T-helper 1 cell treated with Interleukin-12 subunit alpha and Interleukin-12 subunit beta and Interleukin-4 antibody, amounts not matched to agents 30 μg/mL and 1 μg/mL, for 36 hours (primary cell): ENCODE data around the gene ERCC6L2.
A peak's percentile ranks its signal among the peaks of the same experiment; 100 is the strongest.

Source experiments
- H3K27ac Mint-ChIP-seq: one replicate; pipeline ENCODE4 v1.8.0; 2021; ENCODE audit warnings: mild to moderate bottlenecking, mixed read lengths
- H3K27me3 Mint-ChIP-seq: one replicate; pipeline ENCODE4 v1.8.0; 2021; ENCODE audit warnings: low read depth, mixed read lengths
- H3K36me3 Mint-ChIP-seq: one replicate; pipeline ENCODE4 v1.8.0; 2021; ENCODE audit warnings: low read depth, mixed read lengths
- H3K4me1 Mint-ChIP-seq: one replicate; pipeline ENCODE4 v1.8.0; 2021; ENCODE audit warnings: low read depth, mixed read lengths
- H3K4me3 Mint-ChIP-seq: one replicate; pipeline ENCODE4 v1.8.0; 2021; ENCODE audit warnings: mild to moderate bottlenecking, moderate library complexity, mixed read lengths
- H3K9me3 Mint-ChIP-seq: one replicate; pipeline ENCODE4 v1.8.0; 2021; ENCODE audit warnings: mixed read lengths

Gene ERCC6L2

DNA sequence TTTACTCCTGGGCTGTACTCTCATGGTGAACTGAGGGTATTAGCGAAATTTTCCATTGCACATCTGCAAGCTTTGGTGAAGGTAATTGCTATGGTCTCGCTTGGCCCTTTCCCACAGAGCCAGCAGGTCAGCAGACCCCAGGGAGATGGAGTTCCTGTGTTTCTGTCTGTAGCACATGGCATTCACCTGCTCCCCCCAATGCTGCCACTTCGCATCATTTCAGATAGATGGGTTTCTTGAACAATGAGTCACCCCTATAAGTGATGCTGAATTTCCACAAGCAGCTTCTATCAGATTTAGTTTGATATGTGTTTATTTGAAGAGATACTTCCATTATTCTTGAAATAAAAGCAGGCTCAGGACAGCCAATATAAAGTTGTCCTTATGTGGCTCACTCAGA lies 117.8 kb downstream of the ERCC6L2 start:
- Mint-ChIP-seq H3K27me3 (no peaks in the 10 kb centered on the region), H3K27ac (no peak overlapping the region), H3K9me3 (peaks cover under 1% of the 10 kb centered on the region), H3K4me3 (no peak overlapping the region), H3K36me3 (peaks cover 29% of the 10 kb centered on the region), H3K4me1 (peaks cover 8% of the 10 kb centered on the region)

DNA sequence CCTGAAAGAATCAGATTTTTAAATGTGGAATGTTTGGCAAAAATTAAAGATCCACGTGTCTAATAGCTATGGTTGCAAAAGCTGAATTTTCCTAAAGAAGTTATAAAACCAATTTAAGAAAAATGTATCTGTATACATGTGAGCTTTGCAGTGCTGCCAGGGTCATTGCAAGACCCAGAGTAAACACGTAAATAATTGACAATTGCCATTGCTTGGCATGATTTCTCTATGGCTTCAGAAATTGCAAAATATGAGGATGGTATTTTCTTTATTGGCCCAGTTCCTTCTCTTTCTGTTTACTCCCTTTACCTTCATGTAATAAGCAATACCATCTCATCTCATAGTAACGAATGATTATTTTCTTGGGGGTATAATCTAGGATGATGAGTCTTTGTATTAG lies 123.9 kb downstream of the ERCC6L2 start:
- Mint-ChIP-seq H3K4me1 (peaks cover 8% of the 10 kb centered on the region), H3K4me3 (no peak overlapping the region), H3K27ac (no peak overlapping the region), H3K27me3 (no peaks in the 10 kb centered on the region), H3K9me3 (peaks cover 15% of the 10 kb centered on the region), H3K36me3 (peaks cover 35% of the 10 kb centered on the region)

DNA sequence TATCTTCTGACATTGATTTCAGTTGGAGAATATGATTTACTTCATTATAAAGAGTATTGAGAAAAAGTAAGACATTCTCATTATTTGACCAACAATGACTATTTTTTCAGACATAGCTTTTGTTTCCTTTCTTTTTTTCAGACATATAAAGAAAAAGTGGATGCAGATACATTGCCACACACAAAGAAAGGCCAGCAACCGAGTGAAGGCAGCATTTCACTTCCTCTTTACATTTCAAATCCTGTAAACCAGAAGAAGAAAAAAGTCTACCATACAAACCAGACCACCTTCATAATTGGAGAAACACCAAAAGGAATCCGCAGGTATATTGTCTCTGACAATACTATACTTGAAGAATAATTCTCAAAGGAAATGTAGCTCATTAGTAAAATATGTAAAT lies 128.9 kb downstream of the ERCC6L2 start:
- H3K4me1 Mint-ChIP-seq, result peaks cover 13% of the 10 kb centered on the region
- no peak overlapping the region for H3K27ac Mint-ChIP-seq
- H3K9me3 Mint-ChIP-seq, result peaks cover 15% of the 10 kb centered on the region
- H3K4me3 Mint-ChIP-seq, result no peak overlapping the region
- H3K36me3 Mint-ChIP-seq, result peaks cover 20% of the 10 kb centered on the region
- H3K27me3 Mint-ChIP-seq, result no peaks in the 10 kb centered on the region

DNA sequence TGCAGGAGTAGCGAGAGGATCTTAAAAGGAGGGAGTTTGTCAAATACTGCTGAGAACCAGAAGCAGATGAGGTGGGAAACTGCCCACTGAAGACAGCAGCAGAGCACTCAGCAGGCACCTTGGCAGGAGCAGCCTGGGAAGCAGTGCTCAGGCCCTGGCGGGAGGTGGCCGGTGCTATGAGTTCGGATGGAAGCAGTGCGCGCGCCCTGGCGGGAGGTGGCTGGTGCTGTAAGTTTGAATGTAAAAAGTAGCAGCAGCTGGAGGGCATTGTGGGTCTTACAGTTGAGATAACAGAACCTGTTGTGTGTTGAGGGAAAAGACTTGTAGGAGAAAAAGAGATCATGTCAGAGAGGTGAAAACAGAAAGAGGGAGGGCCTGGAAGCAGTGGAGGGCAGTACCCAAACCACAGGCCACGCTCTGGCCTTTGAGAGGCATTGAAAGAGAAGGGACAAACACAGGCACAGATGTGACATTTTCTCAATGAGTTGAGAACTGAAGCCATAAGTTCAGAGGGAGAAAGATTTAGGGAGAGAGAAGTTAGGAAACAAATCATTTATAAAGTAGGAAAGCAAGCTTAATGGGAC lies 130.9 kb downstream of the ERCC6L2 start:
- H3K4me1 Mint-ChIP-seq, result peaks cover 31% of the 10 kb centered on the region
- no peak overlapping the region for H3K4me3 Mint-ChIP-seq
- peaks cover 15% of the 10 kb centered on the region for H3K9me3 Mint-ChIP-seq
- H3K36me3 Mint-ChIP-seq, result peaks cover 28% of the 10 kb centered on the region
- no peak overlapping the region for H3K27ac Mint-ChIP-seq
- H3K27me3 Mint-ChIP-seq, result no peaks in the 10 kb centered on the region

DNA sequence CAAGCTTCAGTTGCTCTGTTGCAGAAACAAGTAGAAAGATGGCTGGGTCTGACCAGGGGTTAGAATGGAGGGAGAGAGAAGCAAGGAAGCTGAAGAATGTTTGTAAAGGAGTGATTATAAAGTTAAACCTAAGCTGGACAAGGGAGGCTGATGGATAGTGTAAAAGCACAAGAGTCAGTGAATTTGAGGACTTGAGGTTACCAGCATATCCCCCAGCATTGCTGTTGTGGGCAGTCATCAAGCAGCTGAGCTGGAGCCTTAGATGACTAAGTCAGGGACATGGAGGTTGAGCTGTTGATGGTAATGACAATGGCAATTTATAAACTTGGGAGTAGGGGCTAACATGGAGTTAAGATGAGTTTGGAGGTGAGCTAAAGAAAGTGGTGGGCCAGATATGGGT lies 131.5 kb downstream of the ERCC6L2 start:
- H3K27ac Mint-ChIP-seq, result no peak overlapping the region
- H3K36me3 Mint-ChIP-seq, result peaks cover 31% of the 10 kb centered on the region
- H3K4me1 Mint-ChIP-seq, result peaks cover 34% of the 10 kb centered on the region
- peaks cover 15% of the 10 kb centered on the region for H3K9me3 Mint-ChIP-seq
- no peak overlapping the region for H3K4me3 Mint-ChIP-seq
- H3K27me3 Mint-ChIP-seq, result no peaks in the 10 kb centered on the region

DNA sequence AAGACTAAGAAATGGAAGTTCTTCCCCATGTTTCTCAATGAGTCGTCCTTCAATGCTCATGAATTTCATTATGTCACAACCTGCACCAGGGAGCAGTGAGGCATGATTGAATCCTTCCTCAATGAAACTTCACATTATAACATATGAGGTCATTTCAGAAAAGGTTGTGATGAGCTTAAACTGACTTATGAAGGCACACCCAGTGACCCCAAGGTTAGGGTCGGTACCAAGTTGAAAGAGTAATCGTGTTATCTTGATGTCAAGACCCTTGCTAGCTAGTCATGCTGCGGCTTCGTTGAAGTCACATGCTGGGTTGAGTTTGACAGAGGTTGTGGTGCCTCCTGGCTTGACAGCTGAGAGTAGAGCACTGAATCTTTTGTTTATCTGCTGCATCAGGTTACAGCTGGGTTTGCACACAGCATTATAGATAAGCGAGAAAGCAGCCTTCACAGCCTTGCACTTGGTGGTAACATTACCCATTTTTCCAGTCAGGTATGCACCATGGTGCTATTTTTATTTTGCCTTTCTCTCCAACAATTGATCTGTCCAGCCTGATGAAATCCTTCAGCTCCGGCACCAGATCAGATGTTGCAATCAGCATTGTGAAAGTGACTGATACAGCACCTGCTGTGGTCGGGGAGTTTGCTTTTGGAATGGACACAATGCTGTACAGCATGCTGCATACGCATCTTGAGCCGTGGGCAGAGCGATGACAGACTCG lies 133.2 kb downstream of the ERCC6L2 start:
- peaks cover 43% of the 10 kb centered on the region for H3K4me1 Mint-ChIP-seq
- peaks cover 21% of the 10 kb centered on the region for H3K36me3 Mint-ChIP-seq

DNA sequence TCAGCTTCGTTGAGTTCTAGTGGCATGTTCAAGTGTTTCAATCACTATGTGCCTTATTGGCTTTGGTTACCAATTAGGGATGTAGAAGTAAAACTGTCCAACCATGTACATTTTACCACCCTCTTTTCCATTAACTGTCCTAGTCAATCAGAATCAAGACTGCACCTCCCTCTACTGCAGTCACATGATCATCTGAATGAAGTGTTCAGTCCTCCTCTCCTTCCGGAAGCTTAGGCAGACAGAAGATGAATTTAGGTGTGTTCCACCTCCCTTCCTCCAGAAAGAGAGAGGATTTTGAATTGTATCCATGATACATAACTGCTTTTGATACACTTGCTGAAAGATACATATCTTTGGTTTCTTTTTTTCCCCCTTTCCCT lies 133.7 kb downstream of the ERCC6L2 start:
- no peaks in the 10 kb centered on the region for H3K27me3 Mint-ChIP-seq
- H3K36me3 Mint-ChIP-seq, result peaks cover 22% of the 10 kb centered on the region
- H3K4me1 Mint-ChIP-seq, result peaks cover 47% of the 10 kb centered on the region
- H3K4me3 Mint-ChIP-seq, result peak overlapping the region; percentile 42
- H3K9me3 Mint-ChIP-seq, result no peaks in the 10 kb centered on the region
- H3K27ac Mint-ChIP-seq, result peak overlapping the region; percentile 93

More for the DNA sequence above, 133.2 kb downstream of the ERCC6L2 start:
- no peaks in the 10 kb centered on the region for H3K27me3 Mint-ChIP-seq
- peak overlapping the region; percentile 93 for H3K27ac Mint-ChIP-seq
- H3K9me3 Mint-ChIP-seq, result no peaks in the 10 kb centered on the region
- H3K4me3 Mint-ChIP-seq, result no peak overlapping the region

DNA sequence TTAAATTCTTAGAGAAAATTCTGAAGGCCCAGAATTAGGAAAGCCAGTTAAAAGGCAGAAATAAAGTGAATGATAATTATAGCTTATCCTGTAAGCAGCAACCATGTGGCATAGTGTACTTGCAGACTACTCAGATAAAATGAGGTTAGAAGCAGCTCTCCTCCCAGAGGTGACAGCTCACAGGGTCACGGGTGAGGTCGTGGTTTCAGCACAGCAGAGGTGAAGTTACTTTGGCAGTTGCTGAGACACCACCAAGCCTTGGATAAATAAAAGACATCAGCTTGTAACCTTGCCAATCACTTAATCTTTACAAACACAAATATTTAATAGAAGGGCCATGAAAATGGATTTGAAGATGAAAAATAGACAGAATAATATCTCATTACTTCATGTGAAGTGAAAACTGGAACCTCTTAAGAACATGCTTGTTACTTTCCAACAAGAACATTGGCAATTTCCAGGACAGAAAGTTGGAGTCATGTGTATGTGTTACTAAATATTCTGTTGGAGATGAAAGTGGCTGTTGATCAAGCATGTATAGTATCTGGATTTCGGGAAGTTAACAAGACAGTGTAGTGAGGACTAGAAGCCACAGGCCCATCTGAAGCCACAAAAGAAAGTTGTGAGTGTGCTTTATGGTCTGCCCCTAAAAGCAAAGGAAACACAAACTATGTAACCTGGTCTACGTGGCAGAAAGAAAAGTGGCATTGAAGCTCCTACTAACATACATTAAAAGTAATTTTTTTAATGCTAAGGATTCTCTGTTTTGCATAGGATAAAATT lies 134.4 kb downstream of the ERCC6L2 start:
- Mint-ChIP-seq H3K27ac (peak overlapping the region; percentile 93), H3K4me3 (peak overlapping the region; percentile 42), H3K27me3 (no peaks in the 10 kb centered on the region), H3K9me3 (no peaks in the 10 kb centered on the region), H3K4me1 (peaks cover 51% of the 10 kb centered on the region), H3K36me3 (peaks cover 23% of the 10 kb centered on the region)

DNA sequence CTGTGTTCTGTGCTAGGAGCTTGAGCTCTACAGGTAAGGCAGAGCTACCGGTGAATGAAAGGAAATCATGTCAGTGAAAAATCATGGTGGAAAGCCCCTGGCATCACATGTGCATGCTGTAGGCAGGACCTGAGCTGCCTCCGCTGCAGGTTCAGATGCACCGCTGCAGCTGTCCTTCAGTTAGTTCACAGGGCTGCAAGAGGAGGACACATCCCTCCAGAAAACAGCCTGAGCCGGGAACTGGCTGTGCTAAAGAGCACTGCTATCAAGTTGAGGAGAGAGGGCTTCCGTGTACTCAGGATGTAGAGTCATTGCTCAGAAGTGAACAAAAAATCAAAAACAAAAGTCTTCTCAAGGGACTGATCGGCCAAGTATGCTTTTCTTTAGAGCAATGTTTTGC lies 138.6 kb downstream of the ERCC6L2 start:
- Mint-ChIP-seq H3K4me3 (peak overlapping the region; percentile 72), H3K27ac (peak overlapping the region; percentile 96), H3K36me3 (peaks cover 30% of the 10 kb centered on the region), H3K9me3 (no peaks in the 10 kb centered on the region), H3K4me1 (peaks cover 70% of the 10 kb centered on the region), H3K27me3 (no peaks in the 10 kb centered on the region)

DNA sequence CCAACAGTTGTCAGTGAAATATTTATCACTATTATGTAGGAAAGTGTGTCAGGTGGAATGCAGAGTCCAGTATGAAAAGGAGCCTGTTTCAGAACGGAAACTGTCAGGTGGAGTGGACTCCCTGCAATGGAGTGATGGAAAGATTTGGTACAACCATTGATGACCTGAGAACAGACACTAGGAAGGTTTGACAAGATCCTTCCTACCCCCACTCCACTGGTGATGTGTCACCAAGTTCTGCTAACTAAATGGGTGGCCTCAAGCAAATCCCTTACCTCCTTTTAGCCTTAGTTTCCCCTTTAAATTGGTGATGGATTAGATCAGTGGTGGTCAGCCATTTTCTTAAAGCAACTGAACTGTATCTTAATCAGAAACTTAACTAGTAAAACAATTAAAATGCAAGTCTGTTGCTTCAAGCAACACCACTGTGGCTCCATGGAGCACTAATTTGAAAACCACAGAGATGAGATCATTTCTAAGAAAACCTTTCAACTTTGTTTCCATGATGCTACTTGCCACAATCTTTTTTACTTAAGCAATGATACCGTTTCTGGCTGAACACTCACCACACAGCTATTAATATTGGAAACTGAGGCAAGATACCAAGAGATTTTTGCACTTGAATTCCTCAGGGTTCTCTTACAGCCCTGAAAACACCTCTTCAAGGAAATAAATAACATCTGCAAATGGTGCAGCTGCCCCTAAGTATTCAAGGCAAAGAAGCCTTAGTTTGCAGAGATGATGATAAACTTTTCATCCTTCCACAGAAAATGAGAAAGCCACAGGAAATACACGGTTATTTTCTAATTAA lies 140.6 kb downstream of the ERCC6L2 start:
- no peaks in the 10 kb centered on the region for H3K27me3 Mint-ChIP-seq
- H3K36me3 Mint-ChIP-seq, result peaks cover 27% of the 10 kb centered on the region
- H3K4me3 Mint-ChIP-seq, result peak overlapping the region; percentile 72
- peaks cover 55% of the 10 kb centered on the region for H3K4me1 Mint-ChIP-seq
- H3K9me3 Mint-ChIP-seq, result no peaks in the 10 kb centered on the region
- peak overlapping the region; percentile 100 for H3K27ac Mint-ChIP-seq
